Endothelial cell of umbilical vein (primary cell): ENCODE data around the gene TEN1. TPM values are rescaled to one million over a fixed set of nuclear protein-coding genes. Genes with fewer than 3 reads are reported as not detected.

Experiments
- BruUV-seq: library from RNA; stranded (reverse); fragments of 400-500 nt; replicated peaks from 2 replicates; lab custom pipeline; 2021; lab: Mats Ljungman, UMichigan
- CTCF ChIA-PET: fragments of 300-600, 350-600 bp; sonication (Branson Sonifier 250); formaldehyde crosslinking; loops from one replicate; lab custom pipeline; 2021; ENCODE audit warnings: antibody characterized with exemption, inconsistent platforms; lab: Charles Lee
- POLR2A ChIA-PET: fragments of 300-600, 350-600 bp; sonication (Branson Sonifier 250); formaldehyde crosslinking; loops from one replicate; lab custom pipeline; 2021; ENCODE audit warnings: antibody characterized with exemption, inconsistent platforms; lab: Charles Lee
- DNase-seq: peaks from one replicate; pipeline ENCODE4 v3.0.0-alpha.2; 2011; ENCODE audit warnings: low read depth, low spot score
- FAIRE-seq: peaks from 2 replicates; lab custom pipeline; 2011; peaks lifted over from hg19 to GRCh38; lab: Jason Lieb, UNC
- H2AFZ ChIP-seq: 2 replicates; pipeline ENCODE4 v1.6.0; 2012; ENCODE audit warnings: low read depth, low read length, control low read depth, inconsistent platforms
- H3K27ac ChIP-seq: 2 replicates; pipeline ENCODE4 v1.5.1; 2011; ENCODE audit warnings: low read depth, mild to moderate bottlenecking, control low read depth, low read length, moderate library complexity; ENCODE audit not compliant: insufficient read depth
- H3K27me3 ChIP-seq, 2 experiments: 2 replicates each; pipeline versions ENCODE4 v1.6.0 to v1.6.1; 2011; ENCODE audit warnings: low read length in 2 of 2, mixed read lengths in 1 of 2; ENCODE audit not compliant: control insufficient read depth in 2 of 2, insufficient read depth in 2 of 2
- H3K36me3 ChIP-seq, 2 experiments: 2 replicates in 1 of 2; 3 replicates in 1 of 2; pipeline ENCODE4 v1.5.1; 2011; ENCODE audit warnings: low read length in 2 of 2, mild to moderate bottlenecking in 1 of 2, moderate library complexity in 1 of 2; ENCODE audit not compliant: control insufficient read depth in 2 of 2, insufficient read depth in 2 of 2; ENCODE audit errors: extremely low read depth in 1 of 2
- H3K4me1 ChIP-seq: 3 replicates; pipeline ENCODE4 v1.5.1; 2011; ENCODE audit warnings: mild to moderate bottlenecking, low read length; ENCODE audit not compliant: control insufficient read depth, insufficient read depth; ENCODE audit errors: extremely low read depth
- H3K4me2 ChIP-seq: 2 replicates; pipeline ENCODE4 v1.6.1; 2011; ENCODE audit warnings: low read length, control low read depth, mixed read lengths; ENCODE audit not compliant: insufficient read depth
- H3K4me3 ChIP-seq, 3 experiments: fragments of 200-600 bp in 1 of 3; sonication (generic), shearing (Covaris generic) in 1 of 3; replicated peaks in 1 of 3; 2 replicates each; pipeline ENCODE4 v1.5.1; 2011 to 2016; ENCODE audit warnings: control low read depth in 3 of 3, low read length in 3 of 3, mild to moderate bottlenecking in 2 of 3, inconsistent platforms in 1 of 3, low read depth in 1 of 3, moderate library complexity in 1 of 3; ENCODE audit not compliant: insufficient read depth in 1 of 3
- H3K79me2 ChIP-seq: 2 replicates; pipeline ENCODE4 v1.6.0; 2012; ENCODE audit warnings: low read length, inconsistent platforms; ENCODE audit not compliant: control insufficient read depth, insufficient read depth
- H3K9ac ChIP-seq: replicated peaks from 2 replicates; pipeline ENCODE3; 2011; ENCODE audit warnings: low read length, control low read depth; ENCODE audit not compliant: insufficient read depth; ENCODE audit errors: extremely low read depth
- H3K9me1 ChIP-seq: replicated peaks from 3 replicates; pipeline ENCODE4 v1.6.0; 2011; ENCODE audit warnings: mild to moderate bottlenecking, low read length; ENCODE audit not compliant: control insufficient read depth, insufficient read depth; ENCODE audit errors: extremely low read depth
- H3K9me3 ChIP-seq: replicated peaks from 2 replicates; pipeline ENCODE4 v1.5.1; 2012; ENCODE audit warnings: low read length, inconsistent platforms; ENCODE audit not compliant: control insufficient read depth, insufficient read depth
- H4K20me1 ChIP-seq: replicated peaks from 2 replicates; pipeline ENCODE3; 2011; ENCODE audit warnings: mild to moderate bottlenecking, low read length; ENCODE audit not compliant: control insufficient read depth, insufficient read depth; ENCODE audit errors: extremely low read depth
- CTCF ChIP-seq, 2 donors: IDR thresholded peaks; 1 replicate in 1 of 2; 2 replicates in 1 of 2; pipeline ENCODE4 v1.5.1; 2011; ENCODE audit warnings: low read length in 2 of 2, mild to moderate bottlenecking in 2 of 2, moderate library complexity in 2 of 2, control low read depth in 1 of 2, inconsistent platforms in 1 of 2, low read depth in 1 of 2; ENCODE audit not compliant: insufficient read depth in 1 of 2; ENCODE audit errors: extremely low read depth in 1 of 2
- EZH2 ChIP-seq: IDR thresholded peaks from 2 replicates; pipeline ENCODE4 v1.6.1; 2012; ENCODE audit warnings: borderline replicate concordance, low read depth, mild to moderate bottlenecking, moderate library complexity, low read length, inconsistent platforms; ENCODE audit not compliant: severe bottlenecking
- FOS ChIP-seq: IDR thresholded peaks from 2 replicates; pipeline ENCODE4 v1.6.1; 2011; ENCODE audit warnings: mild to moderate bottlenecking, low read length, moderate library complexity, borderline replicate concordance; ENCODE audit not compliant: insufficient read depth
- GATA2 ChIP-seq: IDR thresholded peaks from 2 replicates; pipeline ENCODE4 v1.7.0; 2011; ENCODE audit warnings: low read depth, mild to moderate bottlenecking, moderate library complexity, mixed read lengths, low read length; ENCODE audit not compliant: insufficient read length, insufficient read depth
- JUN ChIP-seq: IDR thresholded peaks from 2 replicates; pipeline ENCODE4 v1.6.1; 2011; ENCODE audit warnings: borderline replicate concordance, low read depth; ENCODE audit not compliant: insufficient read length, insufficient read depth
- POLR2A ChIP-seq: IDR thresholded peaks from 2 replicates; pipeline ENCODE4 v1.6.1; 2012; ENCODE audit warnings: low read depth, mild to moderate bottlenecking, control low read depth, low read length
- dilution Hi-C: fragments of 300-500 bp; cut with MboI; formaldehyde crosslinking; loops from one replicate; pipeline ENCODE4 v1.15.0; 2019; ENCODE audit warnings: low sequenced_read_pairs; ENCODE audit not compliant: extremely low pct_ligation_motif_present
- intact Hi-C: fragments of 100-400 bp; cut with micrococcal nuclease; formaldehyde crosslinking; loops from one replicate; pipeline ENCODE4 v1.10.0; 2022
- polyA plus RNA-seq, 4 experiments: library from polyadenylated mRNA; depleted of rRNA in 3 of 4; stranded (reverse) in 3 of 4; unstranded in 1 of 4; fragments of >200 nt; gene quantifications; 2 replicates each; pipeline versions ENCODE4 v1.2.1 to v1.2.3, GENCODE V29; 2011 to 2012; ENCODE audit warnings: missing spikeins in 1 of 4
- total RNA-seq: library from RNA; stranded (reverse); gene quantifications from 2 replicates; pipeline ENCODE4 v1.2.3, GENCODE V29; 2021
- TF ChIP-seq, protein P1 (sequence below): IDR thresholded peaks from 2 replicates; pipeline ENCODE4 v1.6.1; 2011; ENCODE audit not compliant: insufficient read depth, insufficient read length

The TEN1 gene
- total and polyA plus RNA-seq, 2 donors (not counting 3 experiments of a cell fraction or from before 2014, with no cell fraction given) = 18.8 to 29.0 TPM

- Histone ChIP-seq H3K4me2 (no peak overlapping the region), H3K27me3 (no peaks in the 10 kb centered on the region), H3K27ac (no peak overlapping the region), H3K79me2 (no peaks in the 10 kb centered on the region), H3K4me3 (no peak overlapping the region), H3K9ac (no peak overlapping the region), H2AFZ (no peak overlapping the region), H3K4me1 (no peaks in the 10 kb centered on the region), H3K9me3 (no peaks in the 10 kb centered on the region), H4K20me1 (no peaks in the 10 kb centered on the region), H3K9me1 (no peaks in the 10 kb centered on the region), H3K36me3 (no peaks in the 10 kb centered on the region)
- DNase-seq = no peak
- no TSS peak for BruUV-seq
- no peak for FAIRE-seq
- intact Hi-C loops (loop anchor here (5.0 to 10.0 kb wide), 4 partner anchors 65 to 263 kb away; partner anchors contain the start of gene ZACN), dilution Hi-C loops (no loop called here)
- CTCF ChIA-PET = interaction anchor here (0.8 to 4.6 kb wide), 5 partner anchors 13 to 267 kb away, joined by 3 to 35 read pairs (median 9); partner anchors contain the start of genes CDK3 and MRPL38
- POLR2A ChIA-PET = no interaction called here
- no peak for TF ChIP-seq EZH2
- TF ChIP-seq POLR2A = no peak
- no peak for TF ChIP-seq CTCF (IDR thresholded peaks at IDR 0.05; ENCODE audit: extremely low read depth in 1 of 2, insufficient read depth in 1 of 2, low read depth in 1 of 2, low read length in 2 of 2)
- TF ChIP-seq FOS = no peak
- TF ChIP-seq, protein P1, sequence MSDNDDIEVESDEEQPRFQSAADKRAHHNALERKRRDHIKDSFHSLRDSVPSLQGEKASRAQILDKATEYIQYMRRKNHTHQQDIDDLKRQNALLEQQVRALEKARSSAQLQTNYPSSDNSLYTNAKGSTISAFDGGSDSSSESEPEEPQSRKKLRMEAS = no peak
- no peak for TF ChIP-seq JUN
- no peak for TF ChIP-seq GATA2
Measured at GRCh38 chr17:76011951-76012350, 32.9 kb downstream of the TEN1 start.
